Effector memory CD8-positive, alpha-beta T cell (primary cell): ENCODE results near the gene RPRD2.

ENCODE experiments used
- ATAC-seq: fragments of 150-1000 bp; cut with Tn5 transposase; replicated peaks from 2 replicates; pipeline ENCODE4 v1.10.0; 2021; ENCODE audit warnings: mild to moderate bottlenecking, moderate library complexity
- DNase-seq, 3 experiments: peaks; one replicate each; pipeline ENCODE4 v3.0.0; 2021
- H3K27ac Mint-ChIP-seq, 2 donors: one replicate each; pipeline ENCODE4 v1.8.0; 2022; ENCODE audit warnings: mild to moderate bottlenecking in 2 of 2, mixed read lengths in 2 of 2, moderate library complexity in 2 of 2
- H3K27me3 Mint-ChIP-seq, 2 donors: one replicate each; pipeline ENCODE4 v1.8.0; 2022; ENCODE audit warnings: mixed read lengths in 2 of 2
- H3K36me3 Mint-ChIP-seq: one replicate; pipeline ENCODE4 v1.8.0; 2022; ENCODE audit warnings: mild to moderate bottlenecking, moderate library complexity, mixed read lengths; ENCODE audit not compliant: insufficient read depth
- H3K4me1 Mint-ChIP-seq, 2 donors: one replicate each; pipeline ENCODE4 v1.8.0; 2022; ENCODE audit warnings: low read depth in 2 of 2, mixed read lengths in 2 of 2
- H3K4me3 Mint-ChIP-seq, 2 donors: one replicate each; pipeline ENCODE4 v1.8.0; 2022; ENCODE audit warnings: mild to moderate bottlenecking in 2 of 2, mixed read lengths in 2 of 2, moderate library complexity in 2 of 2
- H3K9me3 Mint-ChIP-seq, 2 donors: one replicate each; pipeline ENCODE4 v1.8.0; 2022; ENCODE audit warnings: mixed read lengths in 2 of 2

RPRD2 gene

DNA sequence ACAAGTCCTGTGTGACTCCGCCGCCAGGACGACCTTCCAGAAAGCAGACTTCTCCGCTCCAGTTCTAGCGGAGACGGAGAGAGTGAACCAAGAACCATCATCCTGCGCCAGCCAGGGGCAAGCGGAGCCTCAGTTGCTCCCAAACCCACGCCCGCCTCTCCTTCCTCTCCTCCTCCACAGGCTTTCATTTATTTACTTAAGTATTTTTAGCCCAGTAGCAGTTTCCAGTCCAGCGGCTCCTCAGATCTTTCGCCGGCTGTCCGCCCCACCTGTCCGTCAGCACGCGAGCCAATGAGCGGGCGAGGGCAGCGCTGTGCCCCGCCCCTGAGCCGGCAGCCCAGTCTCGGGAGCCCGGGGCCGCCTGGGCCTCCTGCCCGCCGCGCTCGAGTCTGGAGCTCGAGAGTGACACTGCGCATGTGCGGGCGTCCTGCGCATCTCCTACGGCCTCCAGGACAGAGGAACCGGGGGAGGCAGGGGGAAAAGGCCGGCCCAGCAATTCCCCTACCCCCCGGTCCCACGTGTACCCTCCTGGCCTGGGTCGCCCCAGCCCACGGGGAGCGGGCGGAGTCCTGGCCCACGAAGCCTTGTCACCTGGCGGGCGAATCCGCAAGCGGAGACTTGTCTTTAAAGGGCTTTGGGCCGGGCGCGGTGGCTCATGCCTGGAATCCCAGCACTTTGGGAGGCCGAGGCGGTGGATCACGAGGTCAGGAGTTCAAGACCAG, 151.5 kb downstream of the RPRD2 start, which contains the start of gene FALEC:
FALEC (plus strand) TSS at position 425 of the 722 bp plus-strand sequence.
- H3K9me3 Mint-ChIP-seq, result no peaks in the 10 kb centered on the region
- H3K4me1 Mint-ChIP-seq, result peaks cover 15 to 17% of the 10 kb centered on the region in 2 donors
- H3K27me3 Mint-ChIP-seq, result no peaks in the 10 kb centered on the region
- H3K36me3 Mint-ChIP-seq, result peaks cover 7% of the 10 kb centered on the region
- ATAC-seq (peak; percentile 98), DNase-seq (peak; percentile 84 to 85 (median 85))
- peak within 1 kb of the TSS; percentile 91 to 92 for H3K4me3 Mint-ChIP-seq
- peak within 1 kb of the TSS; percentile 88 to 90 for H3K27ac Mint-ChIP-seq

DNA sequence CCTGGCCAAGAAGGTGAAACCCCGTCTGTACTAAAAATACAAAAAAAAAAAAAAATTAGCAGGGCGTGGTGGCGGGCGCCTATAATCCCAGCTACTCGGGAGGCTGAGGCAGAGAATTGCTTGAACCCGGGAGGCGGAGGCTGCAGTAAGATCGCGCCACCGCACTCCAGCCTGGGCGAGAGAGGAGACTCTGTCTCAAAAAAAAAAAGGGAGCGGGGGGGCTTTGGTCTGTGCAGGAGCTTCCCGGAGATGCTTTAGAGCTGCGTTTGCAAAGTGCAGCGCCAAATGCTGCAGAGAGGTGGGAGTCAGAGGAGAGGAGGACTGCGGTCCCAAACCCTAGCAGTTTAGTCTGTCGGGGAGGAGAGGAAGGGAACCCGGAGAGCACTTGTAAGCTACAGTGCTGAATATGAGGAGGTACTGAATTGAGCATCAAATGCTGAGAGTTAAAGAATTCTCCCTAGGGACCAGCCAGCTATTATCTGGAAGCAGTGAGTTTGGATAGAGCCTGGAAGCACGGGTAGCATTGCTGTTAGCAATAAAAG, 152.2 kb downstream of the RPRD2 start:
- H3K36me3 Mint-ChIP-seq, result peaks cover 7% of the 10 kb centered on the region
- H3K9me3 Mint-ChIP-seq, result no peaks in the 10 kb centered on the region
- peak overlapping the region; percentile 88 to 90 for H3K27ac Mint-ChIP-seq
- no peaks in the 10 kb centered on the region for H3K27me3 Mint-ChIP-seq
- DNase-seq, result peak in 1 of 3 experiments; percentile 9
- ATAC-seq, result peak; percentile 12
- peaks cover 11 to 12% of the 10 kb centered on the region in 2 donors for H3K4me1 Mint-ChIP-seq
- H3K4me3 Mint-ChIP-seq, result peak overlapping the region; percentile 91 to 92

DNA sequence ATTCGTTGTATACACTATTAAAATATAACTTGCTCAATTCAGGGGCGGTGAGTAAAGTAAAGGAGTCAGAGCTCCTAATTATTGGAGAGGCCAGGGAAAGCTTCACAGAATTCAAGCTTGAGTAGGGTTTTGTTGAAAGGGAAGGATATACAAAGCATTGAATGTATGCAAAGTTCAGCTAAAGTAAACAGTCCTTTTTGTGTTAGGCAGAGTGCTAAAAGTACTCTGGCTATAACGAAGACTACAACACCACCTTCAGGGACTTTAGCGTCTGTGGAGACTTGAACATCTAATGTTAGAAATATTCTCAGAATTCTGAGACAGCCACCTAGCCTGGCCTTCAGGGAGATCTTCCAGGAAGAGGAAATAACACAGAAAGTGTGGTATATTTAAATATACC, 152.7 kb downstream of the RPRD2 start:
- Mint-ChIP-seq H3K27ac (peak overlapping the region in 1 of 2 donors; percentile 90), H3K4me1 (peaks cover 11 to 12% of the 10 kb centered on the region in 2 donors), H3K9me3 (no peaks in the 10 kb centered on the region), H3K27me3 (no peaks in the 10 kb centered on the region), H3K36me3 (peaks cover 7% of the 10 kb centered on the region), H3K4me3 (peak overlapping the region; percentile 91 to 92)
- no peak for DNase-seq
- ATAC-seq, result no peak

DNA sequence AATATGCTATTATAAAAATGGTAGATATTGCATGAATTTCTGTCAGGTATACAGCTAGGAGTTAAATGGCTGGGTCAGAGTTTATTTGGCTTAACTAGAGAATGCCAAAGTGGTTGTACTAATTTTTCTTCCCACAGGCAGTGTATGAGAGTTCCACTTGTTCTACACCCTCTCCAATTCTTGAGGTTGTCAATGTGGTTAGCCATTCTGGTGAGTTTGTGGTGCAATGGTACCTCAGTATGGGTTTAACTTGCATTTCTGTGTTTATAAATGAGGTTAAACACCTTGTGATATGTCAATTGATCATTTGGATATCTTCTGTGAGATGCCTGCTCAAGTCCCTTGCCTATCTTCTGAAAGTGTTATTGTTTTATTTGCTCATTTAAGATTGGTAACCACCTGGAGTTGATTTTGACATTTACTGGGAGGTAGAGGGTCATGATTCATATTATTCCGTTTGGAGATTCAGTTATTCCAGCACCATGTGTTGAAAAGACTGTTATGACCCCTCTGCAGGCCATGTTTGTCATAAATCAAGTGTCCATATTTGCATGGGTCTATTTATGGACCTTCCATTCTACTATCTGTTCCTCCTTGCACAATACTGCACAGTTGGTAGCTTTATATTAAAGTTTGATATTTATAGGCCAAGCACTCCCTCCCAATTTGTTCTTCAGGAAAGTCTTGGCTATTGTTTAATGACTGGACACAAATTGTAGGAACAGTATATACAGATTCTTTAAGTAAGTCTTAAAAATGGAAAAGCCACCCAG, 157.4 kb downstream of the RPRD2 start:
- H3K36me3 Mint-ChIP-seq, result peaks cover 7% of the 10 kb centered on the region
- peaks cover 2 to 5% of the 10 kb centered on the region in 2 donors for H3K4me1 Mint-ChIP-seq
- ATAC-seq (no peak), DNase-seq (no peak)
- H3K27ac Mint-ChIP-seq, result no peak overlapping the region
- H3K9me3 Mint-ChIP-seq, result no peaks in the 10 kb centered on the region
- H3K27me3 Mint-ChIP-seq, result no peaks in the 10 kb centered on the region
- no peak overlapping the region for H3K4me3 Mint-ChIP-seq

DNA sequence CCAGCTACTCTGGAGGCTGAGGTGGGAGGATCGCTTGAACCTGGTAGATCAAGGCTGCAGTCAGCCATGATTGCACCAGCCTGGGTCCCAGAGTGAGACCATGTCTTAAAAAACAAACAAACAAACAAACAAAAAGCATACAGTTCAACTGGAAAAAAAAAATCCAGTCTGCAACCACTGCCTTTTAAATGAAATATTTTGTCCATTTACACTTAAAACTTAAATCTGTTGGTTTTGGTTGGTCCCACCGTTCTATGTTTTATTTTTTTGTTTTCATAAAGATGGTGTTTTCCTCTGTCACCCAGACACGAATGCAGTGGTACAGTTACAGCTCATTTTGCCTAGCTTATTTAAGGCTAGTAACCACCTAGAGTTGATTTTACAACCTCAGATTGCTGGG, 161.4 kb downstream of the RPRD2 start:
- no peaks in the 10 kb centered on the region for H3K9me3 Mint-ChIP-seq
- H3K36me3 Mint-ChIP-seq, result peaks cover 3% of the 10 kb centered on the region
- DNase-seq (no peak), ATAC-seq (no peak)
- H3K27ac Mint-ChIP-seq, result no peak overlapping the region
- no peaks in the 10 kb centered on the region for H3K27me3 Mint-ChIP-seq
- no peak overlapping the region for H3K4me3 Mint-ChIP-seq
- no peaks in the 10 kb centered on the region for H3K4me1 Mint-ChIP-seq
